Motor neuron (in vitro differentiated cells): ENCODE measurements around the gene TSPEAR. TPM values are rescaled to one million over a fixed set of nuclear protein-coding genes. Genes with fewer than 3 reads are reported as not detected.
"Not testable (repeated sequence)": the region's sequence is repeated elsewhere in the genome, so short reads cannot be mapped to it uniquely, and the experiment has no call there.

Experiments
- ATAC-seq, 8 experiments: fragments of 200-7000 bp; cut with Tn5 transposase; replicated peaks in 6 of 8; 2 replicates each; pipeline ENCODE4 v1.8.0; 2021; ENCODE audit warnings: mild to moderate bottlenecking in 8 of 8, moderate library complexity in 8 of 8
- H3K27ac ChIP-seq, 2 donors: fragments of 250-450 bp; sonication (Bioruptor Pico); 2 replicates each; pipeline ENCODE4 v1.9.0; 2021; ENCODE audit warnings: antibody characterized with exemption in 2 of 2, mild to moderate bottlenecking in 2 of 2, moderate library complexity in 1 of 2
- H3K4me1 ChIP-seq, 2 donors: fragments of 250-450 bp; sonication (Bioruptor Pico); replicated peaks in 1 of 2; 2 replicates each; pipeline ENCODE4 v1.6.1; 2021; ENCODE audit warnings: antibody characterized with exemption in 2 of 2, mild to moderate bottlenecking in 2 of 2, moderate library complexity in 1 of 2
- H3K4me3 ChIP-seq, 5 donors: fragments of 250-450 bp; sonication (Bioruptor Pico); 2 replicates each; pipeline ENCODE4 v1.9.0; 2021; ENCODE audit warnings: antibody characterized with exemption in 5 of 5, mild to moderate bottlenecking in 5 of 5, moderate library complexity in 4 of 5
- WGBS, 10 experiments: fragments of 450-650 bp; shearing (Covaris generic); methylation state at CpG; one replicate each; pipeline ENCODE4 v1.0.0; 2022; 5-methylcytosine and 5-hydroxymethylcytosine counted together
- in situ Hi-C, 9 experiments: fragments of 400-800 bp; cut with MboI; loops; one replicate each; pipeline ENCODE4 v1.15.0; 2021; ENCODE audit warnings: low sequenced_read_pairs in 9 of 9, low pct_unique_long_range_greater_than_20kb in 2 of 9; ENCODE audit not compliant: unreplicated experiment in 9 of 9
- total RNA-seq, 8 experiments: library from RNA; unstranded; fragments of 300-600 nt; gene quantifications; 2 replicates each; pipeline versions ENCODE4 v1.2.3 to v1.2.4, GENCODE V29; 2022

The TSPEAR gene
- total RNA-seq, 8 experiments from 2014 or later = 0.21 to 0.66 (median 0.31) TPM; not detected in 1

DNA sequence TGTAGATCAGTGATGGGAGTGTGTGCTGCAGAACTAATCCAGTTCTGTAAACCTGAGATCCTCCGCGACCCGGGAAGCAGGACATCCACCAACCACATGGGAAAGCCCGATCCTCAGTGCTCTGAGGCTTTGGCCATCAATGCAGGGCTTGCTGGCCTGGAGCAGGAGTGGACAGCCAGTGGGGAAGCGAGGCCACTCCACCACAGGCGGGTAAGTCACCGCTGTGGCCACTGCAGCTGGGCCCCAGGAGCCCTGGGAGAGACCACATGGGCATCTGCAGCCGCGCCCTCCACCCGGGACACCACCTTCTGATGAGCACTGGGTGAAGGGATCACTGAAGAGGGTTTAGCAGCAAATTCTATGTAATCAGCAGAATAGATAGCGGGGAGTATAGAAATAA lies 30.2 kb downstream of the TSPEAR start:
- in situ Hi-C loops = no loop called here
- 27 to 95% (median 73%) methylated on average over 1 to 10 of the region's 11 CpGs; no CpG with 5 or more reads in 3 of the 10 experiments for WGBS, 10 experiments
- Histone ChIP-seq H3K4me1 (peaks cover 0 to 1% of the 10 kb centered on the region in 2 donors), H3K27ac (no peak overlapping the region), H3K4me3 (no peak overlapping the region)
- ATAC-seq = no peak

DNA sequence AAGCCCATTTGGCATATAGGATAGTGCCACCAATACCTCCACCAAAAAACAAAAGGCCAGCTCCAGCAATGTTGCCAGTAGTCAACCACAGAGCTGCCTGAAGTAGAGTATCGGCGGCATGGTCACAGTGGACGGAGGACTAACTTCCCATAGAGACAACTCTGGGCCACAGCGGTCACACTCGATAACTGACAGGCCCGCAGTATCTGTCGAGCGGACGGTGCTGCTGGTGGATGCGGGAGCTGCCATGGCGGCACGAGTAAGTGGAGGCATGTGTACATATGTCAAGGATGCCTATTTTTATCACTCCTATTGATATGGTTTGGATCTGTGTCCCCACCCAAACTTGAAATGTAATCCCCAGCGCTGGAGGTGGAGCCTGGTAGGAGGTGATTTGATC lies 33.5 kb downstream of the TSPEAR start:
- no peaks in the 10 kb centered on the region for H3K4me1 ChIP-seq

DNA sequence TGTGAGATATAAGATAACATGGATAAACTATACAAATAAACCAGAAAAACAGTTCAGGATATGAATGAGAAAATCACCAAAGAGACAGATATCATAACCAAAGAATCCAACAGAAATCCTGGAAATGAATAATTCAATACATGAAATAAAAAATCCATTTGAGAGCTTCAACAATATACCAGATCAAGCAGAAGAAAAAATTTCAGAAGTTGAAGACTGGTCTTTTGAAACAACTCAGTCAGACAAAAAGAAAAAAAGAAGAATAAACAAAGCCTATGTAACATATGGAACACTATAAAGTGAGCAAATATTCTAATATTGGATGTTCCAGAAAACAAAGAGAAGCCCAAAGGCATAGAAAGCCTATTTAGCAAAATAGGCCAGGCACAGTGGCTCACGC lies 39.5 kb downstream of the TSPEAR start:
- Histone ChIP-seq H3K4me3 (no peak overlapping the region), H3K4me1 (no peaks in the 10 kb centered on the region), H3K27ac (no peak overlapping the region)
- no peak for ATAC-seq
- in situ Hi-C loops = no loop called here
- 60 to 100% (median 82%) methylated on average over 1 of the region's 1 CpG; no CpG with 5 or more reads in 4 of the 10 experiments for WGBS, 10 experiments

More for the DNA sequence above, 33.5 kb downstream of the TSPEAR start:
- Histone ChIP-seq H3K27ac (no peak overlapping the region), H3K4me3 (no peak overlapping the region)
- ATAC-seq = no peak
- 62 to 95% (median 80%) methylated on average over 1 to 10 of the region's 13 CpGs; no CpG with 5 or more reads in 3 of the 10 experiments for WGBS, 10 experiments
- in situ Hi-C loops = no loop called here

DNA sequence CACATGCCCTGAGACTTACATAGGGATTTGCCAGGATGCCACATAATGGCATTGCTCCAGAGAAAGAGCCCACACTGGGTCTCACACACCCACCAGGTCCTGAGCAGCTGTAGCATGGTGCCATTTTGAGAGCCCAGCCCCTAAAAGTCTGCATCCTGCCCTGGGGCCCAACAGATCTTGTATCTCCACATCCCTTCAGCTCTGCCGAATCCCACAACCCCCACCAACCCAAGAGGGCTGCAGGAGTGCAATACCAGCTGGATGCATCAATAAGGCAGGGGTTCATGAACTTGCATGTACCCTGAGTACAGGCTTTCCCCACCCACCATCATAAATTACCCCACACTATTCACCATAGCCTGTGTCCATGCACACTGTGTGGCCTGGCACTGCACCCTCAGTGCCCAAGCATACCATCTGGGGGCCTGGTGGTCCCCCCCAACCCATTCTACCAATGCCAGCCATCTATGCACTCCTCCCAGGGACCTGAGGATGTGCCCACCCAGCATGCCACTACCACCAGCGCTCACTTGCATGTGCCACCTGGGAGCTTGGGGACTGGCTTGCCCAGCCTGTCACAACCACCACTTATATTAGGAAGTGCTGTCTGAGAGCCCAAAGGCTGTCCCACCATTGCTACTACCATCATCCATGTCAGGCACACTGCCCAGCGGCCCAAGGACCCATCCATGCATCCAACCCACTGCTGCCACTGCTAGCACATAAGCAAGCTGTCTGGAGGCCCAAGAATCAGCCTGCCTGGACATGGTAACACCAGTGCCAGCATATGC lies 40.5 kb downstream of the TSPEAR start:
- Histone ChIP-seq H3K4me3 (no peak overlapping the region), H3K27ac (no peak overlapping the region), H3K4me1 (no peaks in the 10 kb centered on the region)
- ATAC-seq = no peak
- WGBS, 10 experiments = 0 to 80% (median 57%) methylated on average over 1 to 3 of the region's 3 CpGs; no CpG with 5 or more reads in 5 of the 10 experiments
- in situ Hi-C loops = no loop called here

DNA sequence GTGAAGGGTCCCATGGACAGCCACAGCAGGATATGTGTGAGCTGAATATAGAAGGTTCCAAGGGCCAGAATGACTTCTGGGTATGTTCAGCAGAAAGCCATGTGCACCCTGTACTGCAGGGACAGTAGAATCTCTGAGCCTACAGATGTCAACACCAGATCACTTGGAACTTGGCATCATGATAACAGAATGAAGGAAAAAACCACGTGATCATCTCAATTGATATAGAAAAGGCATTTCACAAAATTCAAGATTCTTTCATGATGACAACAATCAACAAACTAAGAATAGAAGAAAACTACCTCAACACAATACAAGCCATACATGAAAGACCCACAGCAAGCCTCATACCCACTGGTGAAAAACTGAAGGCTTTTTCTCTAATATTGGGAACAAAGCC lies 43.8 kb downstream of the TSPEAR start:
- WGBS, 10 experiments = 0 to 78% (median 22%) methylated on average over 1 of the region's 1 CpG; no CpG with 5 or more reads in 3 of the 10 experiments
- in situ Hi-C loops = no loop called here
- ATAC-seq = no peak
- no peak overlapping the region for H3K27ac ChIP-seq
- no peaks in the 10 kb centered on the region for H3K4me1 ChIP-seq
- H3K4me3 ChIP-seq = no peak overlapping the region

DNA sequence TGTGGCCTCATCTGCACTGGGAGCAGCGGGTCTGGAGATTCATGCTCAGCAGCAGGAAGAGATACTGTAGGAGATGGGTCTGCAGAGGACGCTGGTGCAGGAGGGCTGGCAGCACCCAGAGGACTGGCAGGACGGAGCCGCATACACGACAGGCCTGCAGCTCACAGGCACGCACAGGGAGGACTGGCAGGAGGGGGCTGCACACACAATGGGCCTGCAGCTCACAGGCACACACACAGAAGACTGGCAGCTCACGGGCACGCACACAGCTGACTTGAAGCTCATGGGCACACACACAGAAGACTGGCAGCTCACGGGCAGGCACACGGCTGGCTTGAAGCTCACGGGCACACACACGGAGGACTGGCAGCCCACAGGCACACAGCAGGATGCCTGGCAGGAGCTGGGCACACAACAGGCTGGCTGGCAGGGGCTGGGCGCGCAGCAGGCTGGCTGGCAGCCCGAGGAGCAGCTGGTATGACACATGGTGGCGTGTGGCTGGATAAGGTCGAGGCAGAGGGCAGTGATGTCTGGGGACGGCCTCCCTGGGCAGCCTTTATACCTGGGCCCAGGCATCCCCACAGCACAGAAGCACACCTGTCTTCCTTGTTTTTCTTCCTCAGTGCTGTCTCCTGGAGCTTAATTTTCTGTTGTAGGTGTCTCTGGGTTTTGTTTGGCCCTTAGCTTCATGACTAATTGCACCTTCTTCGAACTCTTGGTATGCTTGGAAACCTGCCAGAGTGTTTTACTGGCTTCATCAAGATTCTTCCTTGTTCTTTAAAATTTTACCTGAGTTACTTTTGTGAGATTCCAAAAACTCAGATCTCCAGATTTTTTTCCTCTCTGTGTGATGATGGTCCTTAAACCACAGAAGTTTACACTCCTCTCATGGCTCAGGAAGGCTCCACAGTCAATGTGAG lies 44.7 kb downstream of the TSPEAR start, which contains the start of gene KRTAP12-2:
Gene KRTAP12-2 (minus strand): TSS at position 527 of the 920 bp plus-strand sequence. CDS start 41 bp downstream, at position 486.
- H3K27ac ChIP-seq = no peak within 1 kb of the TSS
- in situ Hi-C loops = no loop called here
- no peak within 1 kb of the TSS for H3K4me3 ChIP-seq
- no peaks in the 10 kb centered on the region for H3K4me1 ChIP-seq
- 0 to 83% (median 70%) methylated on average over 1 to 6 of the region's 19 CpGs; no CpG with 5 or more reads in 2 of the 10 experiments for WGBS, 10 experiments
- no peak for ATAC-seq

DNA sequence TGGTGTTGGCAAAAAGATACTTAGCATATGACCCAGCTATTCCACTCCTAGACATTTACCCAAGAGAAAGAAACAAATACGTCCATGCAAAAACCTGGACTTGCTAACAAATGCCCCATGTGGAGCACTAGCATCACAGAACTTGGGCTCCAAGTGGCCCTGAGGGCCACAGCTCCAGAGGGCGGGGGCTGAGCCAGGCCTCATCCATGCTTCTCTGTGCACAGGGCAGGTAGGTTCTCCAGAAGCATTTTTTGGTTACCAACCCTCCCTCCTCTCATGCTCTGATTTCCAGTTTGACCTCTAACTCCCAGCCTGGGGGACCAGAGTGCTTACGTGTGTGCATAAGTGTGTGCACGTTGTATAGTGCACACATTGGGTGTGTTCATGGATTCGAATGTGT lies 46.7 kb downstream of the TSPEAR start:
- no peak for ATAC-seq
- WGBS, 10 experiments = 0 to 100% (median 82%) methylated on average over 1 to 4 of the region's 5 CpGs; no CpG with 5 or more reads in 2 of the 10 experiments
- in situ Hi-C loops = no loop called here
- Histone ChIP-seq H3K4me3 (no peak overlapping the region), H3K27ac (no peak overlapping the region), H3K4me1 (no peaks in the 10 kb centered on the region)

DNA sequence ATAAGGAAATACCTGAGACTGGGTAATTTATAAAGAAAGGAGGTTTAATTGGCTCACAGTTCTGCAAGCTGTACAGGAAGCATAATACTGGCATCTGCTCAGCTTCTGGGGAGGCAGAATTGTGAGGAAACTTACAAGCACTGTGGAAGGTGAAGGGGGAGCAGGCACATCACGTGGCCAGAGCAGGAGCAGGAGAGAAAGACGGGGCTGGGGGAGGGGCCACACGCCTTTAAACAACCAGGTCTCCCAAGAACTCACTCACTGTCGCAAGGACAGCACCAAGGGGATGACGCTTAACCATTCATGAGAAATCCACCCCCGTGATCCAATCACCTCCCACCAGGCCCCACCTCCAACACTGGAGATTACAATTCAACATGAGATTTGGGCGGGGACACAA lies 49.8 kb downstream of the TSPEAR start:
- WGBS, 10 experiments = 0 to 100% (median 73%) methylated on average over 1 to 5 of the region's 7 CpGs
- H3K4me1 ChIP-seq, ATAC-seq, H3K27ac ChIP-seq, H3K4me3 ChIP-seq, in situ Hi-C loops: not testable (repeated sequence)

DNA sequence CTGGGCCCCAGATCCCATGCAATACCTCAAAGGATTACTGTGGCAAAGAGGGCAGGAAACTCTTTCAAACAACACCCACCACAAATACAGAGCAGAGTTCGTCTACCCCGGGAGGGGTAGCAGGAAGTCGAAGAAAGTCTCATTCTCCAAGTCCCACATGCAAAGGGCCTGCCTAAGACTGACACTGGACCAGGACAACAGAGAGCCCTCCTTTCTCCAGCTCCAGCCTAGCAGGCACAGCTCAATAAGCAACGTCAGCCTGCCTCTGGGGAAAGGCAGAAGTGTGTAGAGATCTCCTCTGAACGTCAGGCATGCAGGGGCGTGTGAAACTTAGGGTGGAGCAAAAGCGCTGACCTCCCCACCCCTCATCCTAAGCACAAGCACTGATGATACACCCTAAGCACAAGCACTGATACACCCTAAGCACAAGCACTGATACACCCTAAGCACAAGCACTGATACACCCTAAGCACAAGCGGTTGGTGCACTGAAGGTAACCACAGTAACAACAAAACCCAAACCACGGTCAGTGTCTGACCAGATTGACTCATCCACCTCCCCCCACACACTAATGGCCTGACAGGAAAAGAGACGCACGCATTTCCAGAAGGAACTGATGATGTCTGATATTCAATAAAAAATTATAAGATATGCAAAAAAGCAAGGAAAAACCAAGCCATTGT lies 52.3 kb downstream of the TSPEAR start:
- ATAC-seq = peak in 2 of 8 experiments; percentile 60 to 97
- 25 to 100% (median 67%) methylated on average over 1 to 10 of the region's 11 CpGs; no CpG with 5 or more reads in 1 of the 10 experiments for WGBS, 10 experiments
- in situ Hi-C loops = no loop called here

DNA sequence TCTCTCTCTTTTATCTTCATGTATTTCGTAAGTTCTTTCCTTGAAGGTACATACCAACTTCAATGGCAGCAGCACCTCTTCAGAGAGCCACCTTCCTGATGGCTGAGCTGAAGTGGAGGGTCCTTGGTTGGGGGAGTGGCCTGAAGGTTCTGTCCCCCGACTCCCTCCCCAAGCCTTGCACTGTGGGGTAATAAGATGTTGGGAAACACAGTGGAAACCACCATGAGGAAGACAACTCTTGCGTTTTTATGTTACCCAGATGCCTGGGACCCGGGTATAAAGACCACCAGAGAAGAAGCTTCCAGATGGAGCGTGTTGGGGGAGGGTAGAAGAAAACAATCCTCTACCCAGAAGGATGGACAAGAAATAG lies 52.8 kb downstream of the TSPEAR start:
- Histone ChIP-seq H3K4me3 (no peak overlapping the region), H3K27ac (no peak overlapping the region), H3K4me1 (no peaks in the 10 kb centered on the region)
- in situ Hi-C loops = no loop called here
- ATAC-seq = no peak
- 60 to 100% (median 83%) methylated on average over 1 of the region's 5 CpGs; no CpG with 5 or more reads in 7 of the 10 experiments for WGBS, 10 experiments

More for the DNA sequence above, 52.3 kb downstream of the TSPEAR start:
- Histone ChIP-seq H3K27ac (no peak overlapping the region), H3K4me3 (no peak overlapping the region), H3K4me1 (no peaks in the 10 kb centered on the region)

DNA sequence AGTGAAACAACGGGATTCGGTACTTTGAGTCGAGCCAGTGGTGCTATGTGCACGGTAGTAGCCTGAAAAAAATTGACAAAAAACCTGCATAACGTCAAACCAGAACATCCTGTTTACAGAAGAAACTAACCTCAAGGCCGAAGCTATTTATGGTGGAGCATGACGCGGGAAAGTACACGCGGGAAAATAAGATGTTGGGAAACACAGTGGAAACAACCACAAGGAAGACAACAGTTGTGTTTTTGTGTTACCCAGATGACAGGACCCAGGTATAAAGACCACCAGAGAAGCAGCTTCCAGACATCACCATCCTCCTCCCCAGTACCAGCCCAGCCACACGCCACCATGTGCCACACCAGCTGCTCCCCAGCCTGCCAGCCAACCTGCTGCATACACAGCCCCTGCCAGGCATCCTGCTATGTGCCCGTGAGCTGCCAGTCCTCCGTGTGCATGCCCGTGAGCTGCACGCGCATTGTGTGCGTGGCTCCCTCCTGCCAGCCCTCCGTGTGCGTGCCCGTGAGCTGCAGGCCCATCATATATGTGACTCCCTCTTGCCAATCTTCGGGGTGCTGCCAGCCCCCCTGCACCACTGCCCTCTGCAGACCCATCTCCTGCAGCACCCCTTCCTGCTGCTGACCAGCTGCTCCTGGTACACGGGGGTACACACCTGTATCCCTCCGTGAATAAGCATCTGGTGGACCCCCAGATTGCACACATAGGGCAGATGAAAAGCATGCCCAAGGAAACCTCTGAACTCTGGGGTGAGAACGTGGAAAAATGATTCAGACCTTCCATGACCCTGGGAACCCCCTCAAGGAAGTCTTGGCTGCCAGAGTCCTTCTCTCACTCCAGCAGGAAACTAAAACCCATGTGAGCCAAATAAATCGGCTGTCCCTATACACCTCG lies 53.5 kb downstream of the TSPEAR start, which contains the start of gene KRTAP12-3:
Gene KRTAP12-3 (plus strand): TSS at position 298 of the 906 bp plus-strand sequence. CDS start 48 bp downstream, at position 346.
- in situ Hi-C loops = no loop called here
- no peaks in the 10 kb centered on the region for H3K4me1 ChIP-seq
- H3K27ac ChIP-seq = no peak within 1 kb of the TSS
- no peak within 1 kb of the TSS for H3K4me3 ChIP-seq
- WGBS, 10 experiments = 20 to 98% (median 82%) methylated on average over 4 to 15 of the region's 26 CpGs
- ATAC-seq = no peak

DNA sequence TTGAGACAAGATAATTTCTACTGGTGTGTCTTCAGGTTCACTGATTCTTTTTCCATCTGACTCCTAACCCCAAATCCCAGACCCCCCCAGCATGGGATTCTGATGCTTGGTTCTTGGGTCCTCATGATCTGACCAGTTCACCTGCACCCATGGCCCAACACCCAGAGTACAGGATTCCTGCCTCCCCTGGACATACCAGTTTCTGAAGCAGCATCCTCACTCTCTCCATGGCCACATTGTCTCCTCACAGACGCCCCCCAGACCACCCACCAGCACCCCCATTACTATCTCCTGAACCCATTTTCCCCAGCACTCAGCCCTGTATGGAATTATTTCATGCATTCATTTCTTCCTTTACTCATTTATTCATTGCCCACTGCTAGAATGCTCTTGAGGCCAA lies 54.5 kb downstream of the TSPEAR start:
- H3K27ac ChIP-seq = no peak overlapping the region
- WGBS, 10 experiments = 60% methylated on average over 1 of the region's 1 CpG; no CpG with 5 or more reads in 9 of the 10 experiments
- ATAC-seq = no peak
- no peaks in the 10 kb centered on the region for H3K4me1 ChIP-seq
- H3K4me3 ChIP-seq = no peak overlapping the region
- in situ Hi-C loops = no loop called here
